Measurements from ENCODE around the gene C3orf52. TPM values are rescaled to one million over a fixed set of nuclear protein-coding genes. Genes with fewer than 3 reads are reported as not detected.

The C3orf52 gene
- total RNA-seq, 1 donor from 2014 or later, result 50.2 TPM

GRCh38 chr3:112086875-112087524, 811 bp downstream of the C3orf52 start:
- DNase-seq (ENCODE audit: low spot score), result no peak

GRCh38 chr3:112087746-112088145, 1.6 kb downstream of the C3orf52 start:
- no peak for DNase-seq (ENCODE audit: low spot score)

GRCh38 chr3:112088944-112089343, 2.8 kb downstream of the C3orf52 start:
- DNase-seq (ENCODE audit: low spot score), result no peak

- no peak for DNase-seq (ENCODE audit: low spot score)
These were observed 4.0 kb downstream of the C3orf52 start for GRCh38 chr3:112089956-112090886.

GRCh38 chr3:112090887-112091586, 4.8 kb downstream of the C3orf52 start:
- no peak for DNase-seq (ENCODE audit: low spot score)

GRCh38 chr3:112092496-112093179, 6.4 kb downstream of the C3orf52 start:
- no peak for DNase-seq (ENCODE audit: low spot score)

- DNase-seq (ENCODE audit: low spot score), result no peak
These were observed 7.0 kb downstream of the C3orf52 start for GRCh38 chr3:112093180-112093522.

GRCh38 chr3:112095731-112096130, 9.5 kb downstream of the C3orf52 start:
- DNase-seq (ENCODE audit: low spot score), result no peak

- DNase-seq (ENCODE audit: low spot score), result no peak
These were observed 10.0 kb downstream of the C3orf52 start for GRCh38 chr3:112096176-112096575.

- DNase-seq (ENCODE audit: low spot score), result peak; percentile 75
These were observed 11.2 kb downstream of the C3orf52 start for GRCh38 chr3:112097378-112097777.

- DNase-seq (ENCODE audit: low spot score), result no peak
These were observed 15.7 kb downstream of the C3orf52 start for GRCh38 chr3:112101916-112102315.

- no peak for DNase-seq (ENCODE audit: low spot score)
These were observed 18.6 kb downstream of the C3orf52 start for GRCh38 chr3:112104774-112105173.

GRCh38 chr3:112109322-112109721, 23.1 kb downstream of the C3orf52 start:
- DNase-seq (ENCODE audit: low spot score), result no peak

GRCh38 chr3:112111785-112112402, 25.7 kb downstream of the C3orf52 start:
- DNase-seq (ENCODE audit: low spot score), result peak; percentile 57

- no peak for DNase-seq (ENCODE audit: low spot score)
These were observed 28.5 kb downstream of the C3orf52 start for GRCh38 chr3:112114576-112115160.

GRCh38 chr3:112115161-112115739, 29.1 kb downstream of the C3orf52 start:
- DNase-seq (ENCODE audit: low spot score), result no peak

- DNase-seq (ENCODE audit: low spot score), result no peak
These were observed 29.7 kb downstream of the C3orf52 start for GRCh38 chr3:112115806-112116383.

GRCh38 chr3:112116748-112117186, 30.6 kb downstream of the C3orf52 start:
- no peak for DNase-seq (ENCODE audit: low spot score)

- DNase-seq (ENCODE audit: low spot score), result no peak
These were observed 31.2 kb downstream of the C3orf52 start for GRCh38 chr3:112117415-112117814.

Measured in ureter (tissue), 1 donor.